Astrocyte of the cerebellum (primary cell): ENCODE data around the gene CBR1.
A peak's percentile ranks its signal among the peaks of the same experiment; 100 is the strongest.

Experiments used
- DNase-seq: peaks from one replicate; pipeline ENCODE4 v3.0.0-alpha.2; 2011; ENCODE audit warnings: low read depth
- H3K4me3 ChIP-seq: 2 replicates; pipeline ENCODE4 v1.5.1; 2011; ENCODE audit warnings: mild to moderate bottlenecking, low read depth, low read length, moderate library complexity
- in situ Hi-C: cut with HindIII; loops from 2 replicates; pipeline ENCODE4 v1.10.0; 2017; ENCODE audit warnings: low sequenced_read_pairs
- TF ChIP-seq, protein P1 (sequence below): IDR thresholded peaks from 2 replicates; pipeline ENCODE4 v1.5.1; 2012; ENCODE audit warnings: low read length, low read depth, moderate library complexity, mild to moderate bottlenecking; ENCODE audit errors: missing control alignments

CBR1 gene

GRCh38 chr21:36087362-36088138, 17.7 kb downstream of the CBR1 start:
- TF ChIP-seq, protein P1, sequence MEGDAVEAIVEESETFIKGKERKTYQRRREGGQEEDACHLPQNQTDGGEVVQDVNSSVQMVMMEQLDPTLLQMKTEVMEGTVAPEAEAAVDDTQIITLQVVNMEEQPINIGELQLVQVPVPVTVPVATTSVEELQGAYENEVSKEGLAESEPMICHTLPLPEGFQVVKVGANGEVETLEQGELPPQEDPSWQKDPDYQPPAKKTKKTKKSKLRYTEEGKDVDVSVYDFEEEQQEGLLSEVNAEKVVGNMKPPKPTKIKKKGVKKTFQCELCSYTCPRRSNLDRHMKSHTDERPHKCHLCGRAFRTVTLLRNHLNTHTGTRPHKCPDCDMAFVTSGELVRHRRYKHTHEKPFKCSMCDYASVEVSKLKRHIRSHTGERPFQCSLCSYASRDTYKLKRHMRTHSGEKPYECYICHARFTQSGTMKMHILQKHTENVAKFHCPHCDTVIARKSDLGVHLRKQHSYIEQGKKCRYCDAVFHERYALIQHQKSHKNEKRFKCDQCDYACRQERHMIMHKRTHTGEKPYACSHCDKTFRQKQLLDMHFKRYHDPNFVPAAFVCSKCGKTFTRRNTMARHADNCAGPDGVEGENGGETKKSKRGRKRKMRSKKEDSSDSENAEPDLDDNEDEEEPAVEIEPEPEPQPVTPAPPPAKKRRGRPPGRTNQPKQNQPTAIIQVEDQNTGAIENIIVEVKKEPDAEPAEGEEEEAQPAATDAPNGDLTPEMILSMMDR: peak; percentile 15
- no peak overlapping the region for H3K4me3 ChIP-seq
- in situ Hi-C loops: no loop called here
- DNase-seq: no peak

- TF ChIP-seq, protein P1: no peak
- no peak for DNase-seq
- H3K4me3 ChIP-seq: no peak overlapping the region
- in situ Hi-C loops: no loop called here
These were observed 20.1 kb downstream of the CBR1 start for GRCh38 chr21:36089946-36090345.

DNA sequence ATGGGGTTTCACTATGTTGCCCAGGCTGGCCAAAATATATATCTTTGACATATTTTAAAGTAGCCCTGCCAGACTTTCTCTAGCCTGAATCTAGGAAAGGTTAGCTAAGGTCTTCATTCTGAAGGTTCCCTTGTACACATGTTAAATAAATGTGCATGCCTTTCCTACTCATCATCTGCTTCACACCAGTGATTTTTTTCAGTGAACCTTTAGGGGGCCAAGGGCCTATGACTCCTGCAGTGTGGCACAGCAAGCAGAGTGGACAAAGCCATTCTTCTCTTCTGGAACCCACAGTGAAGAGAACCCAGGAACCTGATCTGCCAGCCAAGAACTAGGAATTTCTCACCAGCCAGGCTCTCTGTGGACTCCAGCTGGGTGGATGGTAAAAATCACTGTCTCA, 22.9 kb downstream of the CBR1 start:
- DNase-seq: no peak
- no peak overlapping the region for H3K4me3 ChIP-seq
- in situ Hi-C loops: no loop called here
- TF ChIP-seq, protein P1: no peak

GRCh38 chr21:36093512-36093911, 23.7 kb downstream of the CBR1 start:
- in situ Hi-C loops: no loop called here
- TF ChIP-seq, protein P1: no peak
- H3K4me3 ChIP-seq: no peak overlapping the region
- no peak for DNase-seq

- no peak overlapping the region for H3K4me3 ChIP-seq
- TF ChIP-seq, protein P1: no peak
- DNase-seq: no peak
- in situ Hi-C loops: no loop called here
These were observed 26.8 kb downstream of the CBR1 start for GRCh38 chr21:36096398-36097290.

DNA sequence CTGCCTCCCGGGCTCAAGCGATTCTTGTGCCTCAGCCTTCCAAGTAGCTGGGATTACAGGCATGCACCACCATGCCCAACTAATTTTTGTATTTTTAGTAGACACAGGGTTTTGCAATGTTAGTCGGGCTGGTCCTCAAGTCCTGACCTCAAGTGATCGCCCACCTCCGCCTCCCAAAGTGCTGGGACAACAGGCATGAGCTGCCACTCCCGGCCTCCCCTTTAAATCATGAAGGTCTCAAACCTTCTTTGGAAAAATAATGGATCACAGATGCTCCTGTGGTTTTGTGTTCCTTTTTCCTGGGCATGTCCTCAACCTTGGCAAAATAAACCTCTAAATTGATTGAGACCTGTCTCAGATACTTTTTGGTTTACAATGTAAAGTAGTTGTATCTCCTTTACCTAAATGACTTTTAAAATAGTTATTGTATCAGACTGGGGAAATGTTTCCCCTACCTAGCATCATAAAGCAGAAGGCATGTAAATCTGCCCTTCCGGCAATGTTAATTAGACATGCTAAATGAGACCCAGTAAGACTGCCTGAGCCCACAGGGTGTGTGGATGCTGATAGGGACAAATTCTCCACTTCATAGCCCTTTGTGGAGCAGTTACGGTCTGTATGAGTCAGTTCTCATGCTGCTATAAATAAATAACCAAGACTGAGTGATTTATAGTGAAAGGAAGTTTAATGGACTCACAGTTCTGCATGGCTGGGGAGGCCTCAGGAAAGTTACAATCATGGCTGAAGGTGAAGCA, 27.8 kb downstream of the CBR1 start:
- TF ChIP-seq, protein P1: no peak
- DNase-seq: peak; percentile 23
- in situ Hi-C loops: no loop called here
- H3K4me3 ChIP-seq: no peak overlapping the region
